Tibial nerve (tissue), 3 donors: ENCODE data around the gene BFAR.
"Not testable (repeated sequence)": the region's sequence is repeated elsewhere in the genome, so short reads cannot be mapped to it uniquely, and the experiment has no call there.

Experiments used
- CTCF ChIP-seq, 5 experiments: fragments of 200-600 bp in 3 of 5; fragments of 450-650 bp in 2 of 5; sonication (generic) in 3 of 5; IDR thresholded peaks; one replicate each; pipeline ENCODE4 v1.5.1; 2016 to 2019; ENCODE audit warnings: antibody characterized with exemption in 5 of 5, mild to moderate bottlenecking in 3 of 5, moderate library complexity in 2 of 5
- POLR2A ChIP-seq, 2 donors: fragments of 450-650 bp; IDR thresholded peaks; one replicate each; pipeline ENCODE4 v1.6.1; 2017; ENCODE audit warnings: antibody characterized with exemption in 2 of 2, mild to moderate bottlenecking in 2 of 2, moderate library complexity in 2 of 2

GRCh38 chr16:14694129-14694528 lies 61.4 kb downstream of the BFAR start, which contains the start of gene PLA2G10:
- TF ChIP-seq CTCF, POLR2A (IDR thresholded peaks at IDR 0.05): not testable (repeated sequence)
